H9 (cell line): ENCODE results near the gene PMS1. TPM values are rescaled to one million over a fixed set of nuclear protein-coding genes. Genes with fewer than 3 reads are reported as not detected.

ENCODE experiments used
- DNase-seq: peaks from one replicate; pipeline ENCODE4 v3.0.0-alpha.2; 2017
- H2AFZ ChIP-seq: one replicate; pipeline ENCODE4 v1.6.1; 2013; ENCODE audit warnings: mild to moderate bottlenecking, low read length, control low read depth, moderate library complexity
- H2AK5ac ChIP-seq: 2 replicates; pipeline ENCODE4 v1.6.1; 2013; ENCODE audit warnings: low read length, control low read depth, mixed read lengths; ENCODE audit not compliant: insufficient read length
- H2BK120ac ChIP-seq: one replicate; pipeline ENCODE4 v1.6.1; 2013; ENCODE audit warnings: low read depth, mild to moderate bottlenecking, low read length, control low read depth, inconsistent platforms; ENCODE audit not compliant: poor library complexity, severe bottlenecking
- H2BK12ac ChIP-seq: 2 replicates; pipeline ENCODE4 v1.6.1; 2013; ENCODE audit warnings: low read length, control low read depth, mixed read lengths, low read depth; ENCODE audit not compliant: insufficient read length
- H2BK15ac ChIP-seq: 2 replicates; pipeline ENCODE4 v1.6.1; 2013; ENCODE audit warnings: low read depth, low read length, control low read depth
- H2BK20ac ChIP-seq: one replicate; pipeline ENCODE4 v1.6.1; 2013; ENCODE audit warnings: low read depth, mild to moderate bottlenecking, low read length, control low read depth, inconsistent platforms; ENCODE audit not compliant: poor library complexity, severe bottlenecking
- H2BK5ac ChIP-seq: 2 replicates; pipeline ENCODE4 v1.6.1; 2013; ENCODE audit warnings: low read length, control low read depth, mixed read lengths; ENCODE audit not compliant: insufficient read length
- H3K14ac ChIP-seq: 2 replicates; pipeline ENCODE4 v1.6.1; 2013; ENCODE audit warnings: low read length, control low read depth; ENCODE audit not compliant: insufficient read depth
- H3K18ac ChIP-seq: 2 replicates; pipeline ENCODE4 v1.6.1; 2013; ENCODE audit warnings: low read depth, mild to moderate bottlenecking, mixed read lengths, low read length, control low read depth; ENCODE audit not compliant: insufficient read length
- H3K23ac ChIP-seq: 2 replicates; pipeline ENCODE4 v1.6.1; 2013; ENCODE audit warnings: low read length, control low read depth, mixed read lengths, low read depth; ENCODE audit not compliant: insufficient read length
- H3K23me2 ChIP-seq: 2 replicates; pipeline ENCODE4 v1.6.1; 2013; ENCODE audit warnings: low read depth, mild to moderate bottlenecking, mixed read lengths, low read length, control low read depth; ENCODE audit not compliant: insufficient read length, poor library complexity, severe bottlenecking
- H3K27ac ChIP-seq: 2 replicates; pipeline ENCODE4 v1.5.1; 2013; ENCODE audit warnings: low read length, control low read depth, mixed read lengths, low read depth; ENCODE audit not compliant: insufficient read length
- H3K27me3 ChIP-seq: 2 replicates; pipeline ENCODE4 v1.6.1; 2013; ENCODE audit warnings: low read length, control low read depth, inconsistent platforms; ENCODE audit not compliant: insufficient read depth
- H3K4ac ChIP-seq: 2 replicates; pipeline ENCODE4 v1.6.1; 2013; ENCODE audit warnings: low read depth, mild to moderate bottlenecking, control low read depth, inconsistent platforms, low read length, moderate library complexity
- H3K4me1 ChIP-seq: 2 replicates; pipeline ENCODE4 v1.6.1; 2013; ENCODE audit warnings: low read length, control low read depth, inconsistent platforms; ENCODE audit not compliant: insufficient read depth
- H3K4me2 ChIP-seq: 2 replicates; pipeline ENCODE4 v1.6.1; 2013; ENCODE audit warnings: low read length, control low read depth, mixed read lengths; ENCODE audit not compliant: insufficient read length, insufficient read depth
- H3K56ac ChIP-seq: 2 replicates; pipeline ENCODE4 v1.6.1; 2013; ENCODE audit warnings: low read depth, mild to moderate bottlenecking, mixed read lengths, low read length, control low read depth; ENCODE audit not compliant: insufficient read length
- H3K79me1 ChIP-seq: 2 replicates; pipeline ENCODE4 v1.6.1; 2013; ENCODE audit warnings: low read depth, mild to moderate bottlenecking, moderate library complexity, low read length, control low read depth, inconsistent platforms; ENCODE audit not compliant: insufficient read depth, poor library complexity, severe bottlenecking
- H3K79me2 ChIP-seq: 2 replicates; pipeline ENCODE4 v1.6.1; 2013; ENCODE audit warnings: low read length, control low read depth, inconsistent platforms; ENCODE audit not compliant: insufficient read depth
- H3K9ac ChIP-seq: 2 replicates; pipeline ENCODE4 v1.6.1; 2013; ENCODE audit warnings: low read length, control low read depth, mixed read lengths; ENCODE audit not compliant: insufficient read length; ENCODE audit errors: extremely low read depth
- H3K9me3 ChIP-seq: one replicate; pipeline ENCODE4 v1.6.1; 2013; ENCODE audit warnings: low read depth, low read length, inconsistent platforms; ENCODE audit not compliant: control insufficient read depth
- H3T11ph ChIP-seq: one replicate; pipeline ENCODE4 v1.6.1; 2013; ENCODE audit warnings: mild to moderate bottlenecking, low read length, control low read depth, inconsistent platforms
- H4K20me1 ChIP-seq: one replicate; pipeline ENCODE4 v1.6.1; 2013; ENCODE audit not compliant: control insufficient read depth, insufficient read length, insufficient read depth
- H4K5ac ChIP-seq: 2 replicates; pipeline ENCODE4 v1.6.1; 2013; ENCODE audit warnings: low read depth, mild to moderate bottlenecking, mixed read lengths, low read length, control low read depth; ENCODE audit not compliant: insufficient read length
- H4K8ac ChIP-seq: replicated peaks from 2 replicates; pipeline ENCODE4 v1.6.1; 2013; ENCODE audit warnings: low read length, control low read depth, mixed read lengths, low read depth; ENCODE audit not compliant: insufficient read length
- H4K91ac ChIP-seq: 2 replicates; pipeline ENCODE4 v1.6.1; 2013; ENCODE audit warnings: low read depth, mild to moderate bottlenecking, moderate library complexity, mixed read lengths, low read length, control low read depth; ENCODE audit not compliant: insufficient read length
- H3K27ac Mint-ChIP-seq, 3 experiments: 2 replicates in 2 of 3; 3 replicates in 1 of 3; pipeline ENCODE4 v1.8.0; 2020 to 2021; ENCODE audit warnings: mixed read lengths in 3 of 3, mild to moderate bottlenecking in 1 of 3, moderate library complexity in 1 of 3
- H3K27me3 Mint-ChIP-seq: 2 replicates; pipeline ENCODE4 v1.8.0; 2021; ENCODE audit warnings: low read depth, mild to moderate bottlenecking, moderate library complexity, mixed read lengths
- H3K36me3 Mint-ChIP-seq, 3 experiments: 2 replicates in 2 of 3; 3 replicates in 1 of 3; pipeline ENCODE4 v1.8.0; 2020 to 2021; ENCODE audit warnings: low read depth in 3 of 3, mixed read lengths in 3 of 3; ENCODE audit not compliant: insufficient read depth in 1 of 3
- H3K4me1 Mint-ChIP-seq, 2 experiments: 2 replicates each; pipeline ENCODE4 v1.8.0; 2020; ENCODE audit warnings: mixed read lengths in 2 of 2
- H3K4me3 Mint-ChIP-seq, 2 experiments: 2 replicates in 1 of 2; 3 replicates in 1 of 2; pipeline ENCODE4 v1.8.0; 2020 to 2021; ENCODE audit warnings: mild to moderate bottlenecking in 2 of 2, mixed read lengths in 2 of 2, moderate library complexity in 1 of 2
- H3K9me3 Mint-ChIP-seq, 2 experiments: 2 replicates in 1 of 2; 3 replicates in 1 of 2; pipeline ENCODE4 v1.8.0; 2020; ENCODE audit warnings: mild to moderate bottlenecking in 2 of 2, mixed read lengths in 2 of 2, moderate library complexity in 1 of 2
- WGBS: extraction: QIAGEN DNeasy Blood & Tissue Kit; methylation state at CpG from one replicate; pipeline ENCODE4 v1.1.7; 2013; ENCODE audit warnings: missing lambda C conversion rate, low lambda C conversion rate, mixed read lengths; ENCODE audit not compliant: insufficient read length; ENCODE audit errors: extremely low coverage; 5-methylcytosine and 5-hydroxymethylcytosine counted together
- total RNA-seq: library from RNA; stranded (reverse); gene quantifications from 2 replicates; pipeline ENCODE4 v1.2.1, GENCODE V29; 2021
- TF ChIP-seq, protein P1 (sequence below): fragments of 200-600 bp; sonication (generic); conservative IDR thresholded peaks from 3 replicates; pipeline ENCODE4 v1.8.0; 2021; ENCODE audit warnings: antibody characterized with exemption, mild to moderate bottlenecking

The PMS1 gene
- total RNA-seq, 1 experiment from 2014 or later: 47.2 TPM

GRCh38 chr2:189782221-189782671 lies 2.0 kb upstream of the PMS1 start:
- no peak overlapping the region for H4K8ac ChIP-seq
- no peak overlapping the region for H2BK12ac ChIP-seq
- no peak overlapping the region for H4K5ac ChIP-seq
- no CpG with 5 or more reads among the region's 4 CpGs for WGBS
- H2BK20ac ChIP-seq: no peak overlapping the region
- TF ChIP-seq, protein P1, sequence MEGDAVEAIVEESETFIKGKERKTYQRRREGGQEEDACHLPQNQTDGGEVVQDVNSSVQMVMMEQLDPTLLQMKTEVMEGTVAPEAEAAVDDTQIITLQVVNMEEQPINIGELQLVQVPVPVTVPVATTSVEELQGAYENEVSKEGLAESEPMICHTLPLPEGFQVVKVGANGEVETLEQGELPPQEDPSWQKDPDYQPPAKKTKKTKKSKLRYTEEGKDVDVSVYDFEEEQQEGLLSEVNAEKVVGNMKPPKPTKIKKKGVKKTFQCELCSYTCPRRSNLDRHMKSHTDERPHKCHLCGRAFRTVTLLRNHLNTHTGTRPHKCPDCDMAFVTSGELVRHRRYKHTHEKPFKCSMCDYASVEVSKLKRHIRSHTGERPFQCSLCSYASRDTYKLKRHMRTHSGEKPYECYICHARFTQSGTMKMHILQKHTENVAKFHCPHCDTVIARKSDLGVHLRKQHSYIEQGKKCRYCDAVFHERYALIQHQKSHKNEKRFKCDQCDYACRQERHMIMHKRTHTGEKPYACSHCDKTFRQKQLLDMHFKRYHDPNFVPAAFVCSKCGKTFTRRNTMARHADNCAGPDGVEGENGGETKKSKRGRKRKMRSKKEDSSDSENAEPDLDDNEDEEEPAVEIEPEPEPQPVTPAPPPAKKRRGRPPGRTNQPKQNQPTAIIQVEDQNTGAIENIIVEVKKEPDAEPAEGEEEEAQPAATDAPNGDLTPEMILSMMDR: no peak
- no peak overlapping the region for H4K91ac ChIP-seq
- no peaks in the 10 kb centered on the region for H3K27me3 ChIP-seq
- no peak overlapping the region for H3K18ac ChIP-seq
- no peaks in the 10 kb centered on the region for H3K9me3 ChIP-seq
- H2BK120ac ChIP-seq: no peak overlapping the region
- H3K79me2 ChIP-seq: peaks cover 22% of the 10 kb centered on the region
- H3K79me1 ChIP-seq: peaks cover 7% of the 10 kb centered on the region
- no peak overlapping the region for H3K27ac ChIP-seq
- peak overlapping the region; percentile 42 for H3K4me2 ChIP-seq
- no peak overlapping the region for H2BK15ac ChIP-seq
- H3K9ac ChIP-seq: peak overlapping the region; percentile 38
- no peak overlapping the region for H2AK5ac ChIP-seq
- no peak overlapping the region for H3K56ac ChIP-seq
- H3K4me1 ChIP-seq: no peaks in the 10 kb centered on the region; the same call in 1 of the 2 replicates
- Mint-ChIP-seq H3K27me3 (no peaks in the 10 kb centered on the region), H3K27ac (no peak overlapping the region), H3K9me3 (no peaks in the 10 kb centered on the region), H3K4me3 (peak overlapping the region; percentile 88 to 90), H3K4me1 (peaks cover 19 to 25% of the 10 kb centered on the region in 2 experiments), H3K36me3 (peaks cover 32 to 65% (median 63%) of the 10 kb centered on the region in 3 experiments)
- H3K14ac ChIP-seq: no peak overlapping the region
- H3K4ac ChIP-seq: no peak overlapping the region
- H3K23ac ChIP-seq: no peak overlapping the region
- no peak overlapping the region for H2AFZ ChIP-seq
- peaks cover 9% of the 10 kb centered on the region for H3K23me2 ChIP-seq
- no peaks in the 10 kb centered on the region for H4K20me1 ChIP-seq
- no peak overlapping the region for H2BK5ac ChIP-seq
- DNase-seq: no peak
- H3T11ph ChIP-seq: no peak overlapping the region
